Measurements from ENCODE around the gene NDFIP1. TPM values are rescaled to one million over a fixed set of nuclear protein-coding genes. Genes with fewer than 3 reads are reported as not detected.

Gene NDFIP1
- total RNA-seq, 1 donor, result 115 TPM

DNA sequence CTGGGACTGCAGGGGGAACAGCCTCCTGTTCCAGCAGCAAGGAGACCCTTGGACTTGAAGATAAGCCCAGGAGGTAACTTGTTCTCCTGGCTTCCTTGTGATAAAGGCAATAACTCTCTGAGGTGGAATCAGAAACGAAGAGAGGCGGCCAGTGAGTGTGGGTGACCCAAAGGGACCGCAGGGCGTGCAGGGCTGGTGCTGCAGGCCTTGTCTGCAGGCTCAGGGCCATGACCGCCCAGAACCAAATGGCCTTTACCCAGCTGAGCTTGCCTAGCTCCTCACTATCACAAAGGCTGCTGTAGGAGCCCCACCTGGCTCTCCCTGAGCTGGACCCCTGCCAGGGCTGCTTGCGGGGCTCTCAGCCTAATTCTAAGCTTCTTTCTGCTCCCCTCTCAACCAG, 72.5 kb downstream of the NDFIP1 start:
- DNase-seq (ENCODE audit: insufficient read length, low spot score, missing footprints), result no peak
- Histone ChIP-seq H3K4me1 (ENCODE audit: insufficient read depth, low read length) (no peaks in the 10 kb centered on the region), H3K4me2 (ENCODE audit: insufficient read depth, low read length) (no peak overlapping the region), H3K79me2 (ENCODE audit: insufficient read depth, low read length) (no peaks in the 10 kb centered on the region), H3K9me3 (ENCODE audit: low read depth, low read length) (no peaks in the 10 kb centered on the region), H3K27me3 (ENCODE audit: insufficient read depth, low read length) (no peaks in the 10 kb centered on the region), H2AFZ (ENCODE audit: low read length) (no peak overlapping the region), H3K36me3 (ENCODE audit: insufficient read depth, low read length) (no peaks in the 10 kb centered on the region), H3K4me3 (ENCODE audit: insufficient read depth, low read length) (no peak overlapping the region), H4K20me1 (ENCODE audit: insufficient read depth, low read length) (no peaks in the 10 kb centered on the region), H3K27ac (ENCODE audit: low read depth, low read length) (no peak overlapping the region)
- TF ChIP-seq, protein P1, sequence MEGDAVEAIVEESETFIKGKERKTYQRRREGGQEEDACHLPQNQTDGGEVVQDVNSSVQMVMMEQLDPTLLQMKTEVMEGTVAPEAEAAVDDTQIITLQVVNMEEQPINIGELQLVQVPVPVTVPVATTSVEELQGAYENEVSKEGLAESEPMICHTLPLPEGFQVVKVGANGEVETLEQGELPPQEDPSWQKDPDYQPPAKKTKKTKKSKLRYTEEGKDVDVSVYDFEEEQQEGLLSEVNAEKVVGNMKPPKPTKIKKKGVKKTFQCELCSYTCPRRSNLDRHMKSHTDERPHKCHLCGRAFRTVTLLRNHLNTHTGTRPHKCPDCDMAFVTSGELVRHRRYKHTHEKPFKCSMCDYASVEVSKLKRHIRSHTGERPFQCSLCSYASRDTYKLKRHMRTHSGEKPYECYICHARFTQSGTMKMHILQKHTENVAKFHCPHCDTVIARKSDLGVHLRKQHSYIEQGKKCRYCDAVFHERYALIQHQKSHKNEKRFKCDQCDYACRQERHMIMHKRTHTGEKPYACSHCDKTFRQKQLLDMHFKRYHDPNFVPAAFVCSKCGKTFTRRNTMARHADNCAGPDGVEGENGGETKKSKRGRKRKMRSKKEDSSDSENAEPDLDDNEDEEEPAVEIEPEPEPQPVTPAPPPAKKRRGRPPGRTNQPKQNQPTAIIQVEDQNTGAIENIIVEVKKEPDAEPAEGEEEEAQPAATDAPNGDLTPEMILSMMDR (IDR thresholded peaks at IDR 0.05; ENCODE audit: extremely low read depth, low read depth, low read length), result no peak

DNA sequence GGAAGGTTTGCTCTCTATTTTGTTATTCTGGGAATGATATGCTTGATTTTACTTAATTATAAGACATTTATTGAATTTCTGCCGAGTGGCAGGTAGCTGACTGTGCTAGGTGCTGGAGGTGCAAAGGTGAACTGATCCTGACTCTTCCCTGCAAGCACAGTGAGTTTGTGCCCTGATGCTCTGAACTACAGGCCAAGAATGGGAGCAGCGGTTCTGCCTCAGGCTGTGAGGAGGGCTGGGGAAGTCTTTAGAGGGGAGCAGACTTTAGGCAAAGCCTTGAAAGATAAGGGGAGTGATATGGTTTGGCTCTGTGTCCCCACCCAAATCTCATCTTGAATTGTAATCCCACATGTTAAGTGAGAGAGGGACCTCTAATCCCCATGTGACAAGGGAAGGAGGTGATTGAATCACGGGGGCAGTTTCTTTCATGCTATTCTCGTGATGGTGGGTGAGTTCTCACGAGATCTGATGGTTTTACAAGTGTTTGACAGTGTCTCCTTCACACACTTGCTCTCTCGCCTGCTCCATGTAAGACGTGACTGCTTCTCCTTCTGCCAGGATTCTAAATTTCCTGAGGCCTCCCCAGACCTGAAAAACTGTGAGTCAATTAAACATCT, 73.1 kb downstream of the NDFIP1 start:
- Histone ChIP-seq H3K4me2 (ENCODE audit: insufficient read depth, low read length) (no peak overlapping the region), H3K4me1 (ENCODE audit: insufficient read depth, low read length) (no peaks in the 10 kb centered on the region), H3K9me3 (ENCODE audit: low read depth, low read length) (no peaks in the 10 kb centered on the region), H3K79me2 (ENCODE audit: insufficient read depth, low read length) (no peaks in the 10 kb centered on the region), H3K27me3 (ENCODE audit: insufficient read depth, low read length) (no peaks in the 10 kb centered on the region), H3K4me3 (ENCODE audit: insufficient read depth, low read length) (no peak overlapping the region), H4K20me1 (ENCODE audit: insufficient read depth, low read length) (no peaks in the 10 kb centered on the region), H3K27ac (ENCODE audit: low read depth, low read length) (no peak overlapping the region), H3K36me3 (ENCODE audit: insufficient read depth, low read length) (no peaks in the 10 kb centered on the region), H2AFZ (ENCODE audit: low read length) (no peak overlapping the region)
- DNase-seq (ENCODE audit: insufficient read length, low spot score, missing footprints), result no peak
- TF ChIP-seq, protein P1 (IDR thresholded peaks at IDR 0.05; ENCODE audit: extremely low read depth, low read depth, low read length), result no peak

DNA sequence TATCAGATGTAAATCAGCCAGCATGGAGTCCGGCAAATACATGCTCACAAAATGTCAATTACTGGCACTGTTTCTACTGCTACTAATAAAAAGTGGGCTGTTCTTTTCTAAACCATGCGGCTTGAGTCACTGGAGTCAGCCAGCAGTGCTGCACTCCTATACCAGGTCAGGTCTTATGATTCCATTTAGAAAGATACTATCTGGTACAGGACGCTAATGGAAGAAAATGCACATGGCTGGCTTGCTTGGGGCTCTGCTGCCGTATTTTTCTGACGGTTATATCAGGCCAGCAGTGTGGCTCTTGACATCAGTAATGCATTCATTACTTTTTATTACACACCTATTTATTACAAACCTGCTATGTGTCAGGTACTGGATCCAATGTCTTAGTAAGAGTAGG, 74.3 kb downstream of the NDFIP1 start:
- H3K27me3 ChIP-seq (ENCODE audit: insufficient read depth, low read length), result no peaks in the 10 kb centered on the region
- no peak overlapping the region for H3K4me3 ChIP-seq (ENCODE audit: insufficient read depth, low read length)
- no peak overlapping the region for H2AFZ ChIP-seq (ENCODE audit: low read length)
- H3K27ac ChIP-seq (ENCODE audit: low read depth, low read length), result no peak overlapping the region
- no peaks in the 10 kb centered on the region for H3K36me3 ChIP-seq (ENCODE audit: insufficient read depth, low read length)
- H3K9me3 ChIP-seq (ENCODE audit: low read depth, low read length), result no peaks in the 10 kb centered on the region
- no peaks in the 10 kb centered on the region for H3K79me2 ChIP-seq (ENCODE audit: insufficient read depth, low read length)
- H3K4me2 ChIP-seq (ENCODE audit: insufficient read depth, low read length), result no peak overlapping the region
- no peaks in the 10 kb centered on the region for H3K4me1 ChIP-seq (ENCODE audit: insufficient read depth, low read length)
- H4K20me1 ChIP-seq (ENCODE audit: insufficient read depth, low read length), result no peaks in the 10 kb centered on the region
- no peak for DNase-seq (ENCODE audit: insufficient read length, low spot score, missing footprints)
- TF ChIP-seq, protein P1 (IDR thresholded peaks at IDR 0.05; ENCODE audit: extremely low read depth, low read depth, low read length), result no peak

DNA sequence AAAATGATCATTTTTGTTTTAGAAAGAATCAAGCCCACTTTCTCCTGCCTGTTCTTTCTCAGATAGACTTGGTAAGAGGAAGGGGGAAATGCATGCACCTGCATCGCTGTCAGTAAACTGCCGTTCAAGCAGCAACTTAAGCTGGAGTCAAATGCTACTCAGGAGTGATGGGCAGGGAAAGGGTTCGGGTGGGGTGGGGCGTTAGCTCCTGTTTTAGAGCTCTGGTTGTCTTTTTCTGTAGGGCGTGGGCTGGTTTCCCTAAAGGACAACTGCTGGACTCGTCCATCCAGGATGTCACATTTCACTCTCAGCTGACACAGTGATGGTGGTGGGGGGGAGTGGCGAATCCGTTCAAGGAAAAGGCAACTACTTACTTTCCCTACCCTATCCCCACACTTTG, 75.0 kb downstream of the NDFIP1 start:
- DNase-seq (ENCODE audit: insufficient read length, low spot score, missing footprints), result no peak
- Histone ChIP-seq H3K9me3 (ENCODE audit: low read depth, low read length) (no peaks in the 10 kb centered on the region), H3K4me3 (ENCODE audit: insufficient read depth, low read length) (no peak overlapping the region), H2AFZ (ENCODE audit: low read length) (no peak overlapping the region), H3K79me2 (ENCODE audit: insufficient read depth, low read length) (no peaks in the 10 kb centered on the region), H3K27ac (ENCODE audit: low read depth, low read length) (no peak overlapping the region), H3K4me1 (ENCODE audit: insufficient read depth, low read length) (no peaks in the 10 kb centered on the region), H3K36me3 (ENCODE audit: insufficient read depth, low read length) (no peaks in the 10 kb centered on the region), H3K27me3 (ENCODE audit: insufficient read depth, low read length) (no peaks in the 10 kb centered on the region), H4K20me1 (ENCODE audit: insufficient read depth, low read length) (no peaks in the 10 kb centered on the region), H3K4me2 (ENCODE audit: insufficient read depth, low read length) (no peak overlapping the region)
- TF ChIP-seq, protein P1 (IDR thresholded peaks at IDR 0.05; ENCODE audit: extremely low read depth, low read depth, low read length), result no peak
